Body of pancreas (tissue), 4 donors: ENCODE data around the gene DGCR8.

Source experiments
- POLR2A ChIP-seq, 3 donors: fragments of 450-650 bp; IDR thresholded peaks; one replicate each; pipeline ENCODE4 v1.6.1; 2016; ENCODE audit warnings: antibody characterized with exemption in 3 of 3, mild to moderate bottlenecking in 2 of 3
- TF ChIP-seq, protein P1 (sequence below), 7 experiments: fragments of 450-650 bp in 4 of 7; fragments of 200-600 bp in 3 of 7; sonication (generic) in 3 of 7; IDR thresholded peaks; one replicate each; pipeline ENCODE4 v1.5.1; 2016 to 2019; ENCODE audit warnings: antibody characterized with exemption in 7 of 7

DNA sequence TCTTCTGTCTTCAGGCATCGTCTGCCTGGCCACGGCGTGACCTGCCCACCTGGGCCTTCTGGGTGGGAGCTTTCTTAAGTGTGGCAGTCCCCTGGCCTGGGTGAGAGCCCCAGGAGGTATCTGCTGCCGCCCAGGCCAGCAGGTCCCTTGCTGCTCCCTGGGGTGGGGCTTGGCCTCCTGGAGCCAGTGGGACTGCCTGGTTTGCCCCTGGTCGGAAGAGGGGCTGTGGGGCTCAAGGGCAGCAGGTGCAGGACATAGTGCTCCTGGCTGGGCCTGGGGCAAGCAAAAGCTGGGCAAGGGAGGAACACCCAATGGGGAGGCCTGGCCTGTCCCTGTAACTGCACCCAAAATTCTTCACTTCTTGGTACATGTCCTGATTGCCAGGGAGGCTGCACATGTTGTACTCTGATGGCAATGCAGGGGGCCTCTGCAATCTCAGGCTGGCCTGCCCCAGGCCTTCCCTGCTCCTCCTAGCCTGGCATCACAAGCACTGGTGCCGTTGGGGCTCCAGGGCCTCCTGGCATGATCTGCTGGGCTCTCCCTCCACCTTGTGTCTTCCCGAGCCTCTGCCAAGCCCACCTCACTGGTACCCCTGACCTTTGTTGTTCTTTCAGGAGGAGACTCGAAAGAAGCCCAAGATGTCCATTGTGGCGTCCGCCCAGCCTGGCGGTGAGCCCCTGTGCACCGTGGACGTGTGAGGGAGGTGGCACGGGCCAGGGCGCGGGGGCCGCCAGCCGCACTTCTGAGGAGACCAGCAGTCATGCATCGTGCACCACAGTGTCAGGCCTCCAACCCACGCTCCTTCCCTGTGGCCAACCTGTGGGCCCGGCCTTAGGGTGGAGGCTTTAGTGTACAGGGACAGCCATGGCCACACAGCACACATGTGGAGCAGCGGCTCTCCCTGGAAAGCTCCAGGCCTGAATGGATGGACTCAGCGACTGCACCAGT is 29.6 kb downstream of the DGCR8 start:
- TF ChIP-seq POLR2A (IDR thresholded peaks at IDR 0.05): no peak
- TF ChIP-seq, protein P1, sequence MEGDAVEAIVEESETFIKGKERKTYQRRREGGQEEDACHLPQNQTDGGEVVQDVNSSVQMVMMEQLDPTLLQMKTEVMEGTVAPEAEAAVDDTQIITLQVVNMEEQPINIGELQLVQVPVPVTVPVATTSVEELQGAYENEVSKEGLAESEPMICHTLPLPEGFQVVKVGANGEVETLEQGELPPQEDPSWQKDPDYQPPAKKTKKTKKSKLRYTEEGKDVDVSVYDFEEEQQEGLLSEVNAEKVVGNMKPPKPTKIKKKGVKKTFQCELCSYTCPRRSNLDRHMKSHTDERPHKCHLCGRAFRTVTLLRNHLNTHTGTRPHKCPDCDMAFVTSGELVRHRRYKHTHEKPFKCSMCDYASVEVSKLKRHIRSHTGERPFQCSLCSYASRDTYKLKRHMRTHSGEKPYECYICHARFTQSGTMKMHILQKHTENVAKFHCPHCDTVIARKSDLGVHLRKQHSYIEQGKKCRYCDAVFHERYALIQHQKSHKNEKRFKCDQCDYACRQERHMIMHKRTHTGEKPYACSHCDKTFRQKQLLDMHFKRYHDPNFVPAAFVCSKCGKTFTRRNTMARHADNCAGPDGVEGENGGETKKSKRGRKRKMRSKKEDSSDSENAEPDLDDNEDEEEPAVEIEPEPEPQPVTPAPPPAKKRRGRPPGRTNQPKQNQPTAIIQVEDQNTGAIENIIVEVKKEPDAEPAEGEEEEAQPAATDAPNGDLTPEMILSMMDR (IDR thresholded peaks at IDR 0.05): no peak
